ENCODE data around the gene DFFB.

DFFB gene

GRCh38 chr1:3821004-3821403 lies 36.3 kb upstream of the DFFB start:
- no peak for TF ChIP-seq EP300 (IDR thresholded peaks at IDR 0.05; ENCODE audit: borderline replicate concordance)
- TF ChIP-seq CREB1 (IDR thresholded peaks at IDR 0.05; ENCODE audit: low read depth): no peak
- no peak for TF ChIP-seq NFIC (IDR thresholded peaks at IDR 0.05)
- no peak for TF ChIP-seq YY1 (IDR thresholded peaks at IDR 0.05; ENCODE audit: low read depth)
- no peak for TF ChIP-seq CEBPB (IDR thresholded peaks at IDR 0.05)
- no peak for TF ChIP-seq RAD21 (IDR thresholded peaks at IDR 0.05; ENCODE audit: low read depth)
- TF ChIP-seq TEAD4 (IDR thresholded peaks at IDR 0.05): no peak
- TF ChIP-seq REST (IDR thresholded peaks at IDR 0.05; ENCODE audit: low read depth): no peak
- TF ChIP-seq TCF12 (IDR thresholded peaks at IDR 0.05; ENCODE audit: low read depth): no peak
- no peak for TF ChIP-seq TAF1 (IDR thresholded peaks at IDR 0.05; ENCODE audit: low read depth)
- TF ChIP-seq FOXM1 (IDR thresholded peaks at IDR 0.05; ENCODE audit: borderline replicate concordance, low read depth): no peak
- TF ChIP-seq ZBTB7A (IDR thresholded peaks at IDR 0.05; ENCODE audit: low read depth): no peak
- no peak for TF ChIP-seq EGR1 (IDR thresholded peaks at IDR 0.05)
- TF ChIP-seq MAX (IDR thresholded peaks at IDR 0.05): no peak
- no peak for TF ChIP-seq USF1 (IDR thresholded peaks at IDR 0.05)

GRCh38 chr1:3821447-3821846 lies 35.8 kb upstream of the DFFB start:
- no peak for TF ChIP-seq REST (IDR thresholded peaks at IDR 0.05; ENCODE audit: low read depth)
- TF ChIP-seq MAX (IDR thresholded peaks at IDR 0.05): no peak
- TF ChIP-seq ZBTB7A (IDR thresholded peaks at IDR 0.05; ENCODE audit: low read depth): no peak
- TF ChIP-seq YY1 (IDR thresholded peaks at IDR 0.05; ENCODE audit: low read depth): no peak
- TF ChIP-seq CREB1 (IDR thresholded peaks at IDR 0.05; ENCODE audit: low read depth): no peak
- no peak for TF ChIP-seq TEAD4 (IDR thresholded peaks at IDR 0.05)
- TF ChIP-seq TAF1 (IDR thresholded peaks at IDR 0.05; ENCODE audit: low read depth): no peak

GRCh38 chr1:3821908-3822307 lies 35.4 kb upstream of the DFFB start:
- TF ChIP-seq RAD21 (IDR thresholded peaks at IDR 0.05; ENCODE audit: low read depth) (no peak), CEBPB (IDR thresholded peaks at IDR 0.05) (0 out of 2 replicates have a peak, but pooled peaks have one; percentile 13)

- no peak for TF ChIP-seq FOXM1 (IDR thresholded peaks at IDR 0.05; ENCODE audit: borderline replicate concordance, low read depth)
- no peak for TF ChIP-seq USF1 (IDR thresholded peaks at IDR 0.05)
- no peak for TF ChIP-seq RAD21 (IDR thresholded peaks at IDR 0.05; ENCODE audit: low read depth)
- no peak for TF ChIP-seq TEAD4 (IDR thresholded peaks at IDR 0.05)
- no peak for TF ChIP-seq ZBTB7A (IDR thresholded peaks at IDR 0.05; ENCODE audit: low read depth)
- no peak for TF ChIP-seq NFIC (IDR thresholded peaks at IDR 0.05)
- no peak for TF ChIP-seq CEBPB (IDR thresholded peaks at IDR 0.05)
- no peak for TF ChIP-seq EGR1 (IDR thresholded peaks at IDR 0.05)
- TF ChIP-seq TAF1 (IDR thresholded peaks at IDR 0.05; ENCODE audit: low read depth): no peak
- no peak for TF ChIP-seq YY1 (IDR thresholded peaks at IDR 0.05; ENCODE audit: low read depth)
- TF ChIP-seq CREB1 (IDR thresholded peaks at IDR 0.05; ENCODE audit: low read depth): no peak
- no peak for TF ChIP-seq REST (IDR thresholded peaks at IDR 0.05; ENCODE audit: low read depth)
Observed at GRCh38 chr1:3822421-3822820, 34.9 kb upstream of the DFFB start.

- TF ChIP-seq RAD21 (IDR thresholded peaks at IDR 0.05; ENCODE audit: low read depth) (no peak), EP300 (IDR thresholded peaks at IDR 0.05; ENCODE audit: borderline replicate concordance) (no peak), TCF12 (IDR thresholded peaks at IDR 0.05; ENCODE audit: low read depth) (no peak), EGR1 (IDR thresholded peaks at IDR 0.05) (no peak), FOXM1 (IDR thresholded peaks at IDR 0.05; ENCODE audit: borderline replicate concordance, low read depth) (no peak), NFIC (IDR thresholded peaks at IDR 0.05) (no peak), TAF1 (IDR thresholded peaks at IDR 0.05; ENCODE audit: low read depth) (no peak), CEBPB (IDR thresholded peaks at IDR 0.05) (no peak), ZBTB7A (IDR thresholded peaks at IDR 0.05; ENCODE audit: low read depth) (no peak), CREB1 (IDR thresholded peaks at IDR 0.05; ENCODE audit: low read depth) (no peak), YY1 (IDR thresholded peaks at IDR 0.05; ENCODE audit: low read depth) (no peak), MAX (IDR thresholded peaks at IDR 0.05) (no peak), TEAD4 (IDR thresholded peaks at IDR 0.05) (no peak), REST (IDR thresholded peaks at IDR 0.05; ENCODE audit: low read depth) (no peak)
Observed at GRCh38 chr1:3824650-3825049, 32.6 kb upstream of the DFFB start.
